ENCODE measurements around the gene NKTR.

DNA sequence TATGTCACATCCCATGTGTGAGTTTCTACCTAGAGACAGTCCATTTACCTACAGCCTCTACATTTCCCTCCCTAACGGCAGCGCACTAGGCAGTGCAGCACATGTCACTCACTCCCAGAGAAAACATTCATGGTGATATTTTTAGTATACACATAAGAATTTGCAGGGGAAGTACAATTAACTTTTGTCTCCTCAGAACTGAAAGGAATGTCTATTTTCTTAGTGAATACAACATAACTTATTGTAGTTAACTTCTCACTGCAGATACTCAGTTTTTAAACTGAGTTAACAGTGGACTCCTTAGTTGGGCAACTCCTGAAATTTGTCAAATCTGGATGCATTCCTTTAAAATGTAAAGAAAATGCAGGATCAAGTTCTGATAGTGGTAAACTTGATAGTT lies 48.5 kb downstream of the NKTR start:
- TF ChIP-seq, protein P1, sequence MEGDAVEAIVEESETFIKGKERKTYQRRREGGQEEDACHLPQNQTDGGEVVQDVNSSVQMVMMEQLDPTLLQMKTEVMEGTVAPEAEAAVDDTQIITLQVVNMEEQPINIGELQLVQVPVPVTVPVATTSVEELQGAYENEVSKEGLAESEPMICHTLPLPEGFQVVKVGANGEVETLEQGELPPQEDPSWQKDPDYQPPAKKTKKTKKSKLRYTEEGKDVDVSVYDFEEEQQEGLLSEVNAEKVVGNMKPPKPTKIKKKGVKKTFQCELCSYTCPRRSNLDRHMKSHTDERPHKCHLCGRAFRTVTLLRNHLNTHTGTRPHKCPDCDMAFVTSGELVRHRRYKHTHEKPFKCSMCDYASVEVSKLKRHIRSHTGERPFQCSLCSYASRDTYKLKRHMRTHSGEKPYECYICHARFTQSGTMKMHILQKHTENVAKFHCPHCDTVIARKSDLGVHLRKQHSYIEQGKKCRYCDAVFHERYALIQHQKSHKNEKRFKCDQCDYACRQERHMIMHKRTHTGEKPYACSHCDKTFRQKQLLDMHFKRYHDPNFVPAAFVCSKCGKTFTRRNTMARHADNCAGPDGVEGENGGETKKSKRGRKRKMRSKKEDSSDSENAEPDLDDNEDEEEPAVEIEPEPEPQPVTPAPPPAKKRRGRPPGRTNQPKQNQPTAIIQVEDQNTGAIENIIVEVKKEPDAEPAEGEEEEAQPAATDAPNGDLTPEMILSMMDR (conservative IDR thresholded peaks at IDR 0.05; ENCODE audit: low read length): no peak
- TF ChIP-seq EZH2phosphoT487 (IDR thresholded peaks at IDR 0.05; ENCODE audit: borderline replicate concordance, low read depth, low read length): no peak
